Subcutaneous adipose tissue (tissue), 4 donors: ENCODE measurements around the gene JKAMP. TPM values are rescaled to one million over a fixed set of nuclear protein-coding genes. Genes with fewer than 3 reads are reported as not detected.

Experiments used
- total RNA-seq, 4 donors: library from RNA; depleted of rRNA; stranded (reverse); fragments of >200 nt; gene quantifications; one replicate each; pipeline ENCODE4 v1.1.0, GENCODE V29; 2016
- TF ChIP-seq, protein P1 (sequence below): fragments of 450-650 bp; IDR thresholded peaks from one replicate; pipeline ENCODE4 v1.5.1; 2016; ENCODE audit warnings: low read depth, mild to moderate bottlenecking, control low read depth, antibody characterized with exemption, moderate library complexity

The JKAMP gene
- total RNA-seq, 4 donors from 2014 or later: 30.1 to 90.6 (median 66.8) TPM

DNA sequence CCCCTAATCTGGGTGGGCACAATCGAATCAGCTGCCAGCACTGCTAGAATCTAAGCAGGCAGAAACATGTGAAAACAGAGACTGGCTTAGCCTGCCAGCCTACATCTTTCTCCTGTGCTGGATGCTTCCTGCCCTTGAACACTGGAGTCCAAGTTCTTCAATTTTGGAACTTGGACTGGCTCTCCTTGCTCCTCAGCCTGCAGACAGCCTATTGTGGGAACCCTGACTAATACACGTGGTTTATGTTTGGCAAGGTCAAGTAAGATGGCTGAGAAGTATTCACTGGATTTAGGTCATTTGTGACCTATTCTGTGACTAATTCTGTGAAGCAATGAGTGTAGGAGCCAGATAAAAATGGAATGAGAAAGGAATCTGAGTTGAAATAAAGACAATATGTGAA, 30.2 kb upstream of the JKAMP start:
- TF ChIP-seq, protein P1, sequence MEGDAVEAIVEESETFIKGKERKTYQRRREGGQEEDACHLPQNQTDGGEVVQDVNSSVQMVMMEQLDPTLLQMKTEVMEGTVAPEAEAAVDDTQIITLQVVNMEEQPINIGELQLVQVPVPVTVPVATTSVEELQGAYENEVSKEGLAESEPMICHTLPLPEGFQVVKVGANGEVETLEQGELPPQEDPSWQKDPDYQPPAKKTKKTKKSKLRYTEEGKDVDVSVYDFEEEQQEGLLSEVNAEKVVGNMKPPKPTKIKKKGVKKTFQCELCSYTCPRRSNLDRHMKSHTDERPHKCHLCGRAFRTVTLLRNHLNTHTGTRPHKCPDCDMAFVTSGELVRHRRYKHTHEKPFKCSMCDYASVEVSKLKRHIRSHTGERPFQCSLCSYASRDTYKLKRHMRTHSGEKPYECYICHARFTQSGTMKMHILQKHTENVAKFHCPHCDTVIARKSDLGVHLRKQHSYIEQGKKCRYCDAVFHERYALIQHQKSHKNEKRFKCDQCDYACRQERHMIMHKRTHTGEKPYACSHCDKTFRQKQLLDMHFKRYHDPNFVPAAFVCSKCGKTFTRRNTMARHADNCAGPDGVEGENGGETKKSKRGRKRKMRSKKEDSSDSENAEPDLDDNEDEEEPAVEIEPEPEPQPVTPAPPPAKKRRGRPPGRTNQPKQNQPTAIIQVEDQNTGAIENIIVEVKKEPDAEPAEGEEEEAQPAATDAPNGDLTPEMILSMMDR: no peak

GRCh38 chr14:59455411-59455810, 28.9 kb upstream of the JKAMP start:
- TF ChIP-seq, protein P1: no peak

- TF ChIP-seq, protein P1: no peak
Measured at GRCh38 chr14:59458486-59458885, 25.8 kb upstream of the JKAMP start.

GRCh38 chr14:59460378-59460777, 23.9 kb upstream of the JKAMP start:
- TF ChIP-seq, protein P1: no peak

- TF ChIP-seq, protein P1: no peak
Measured at GRCh38 chr14:59461891-59462290, 22.4 kb upstream of the JKAMP start.

GRCh38 chr14:59463787-59464485, 20.4 kb upstream of the JKAMP start:
- TF ChIP-seq, protein P1: no peak

DNA sequence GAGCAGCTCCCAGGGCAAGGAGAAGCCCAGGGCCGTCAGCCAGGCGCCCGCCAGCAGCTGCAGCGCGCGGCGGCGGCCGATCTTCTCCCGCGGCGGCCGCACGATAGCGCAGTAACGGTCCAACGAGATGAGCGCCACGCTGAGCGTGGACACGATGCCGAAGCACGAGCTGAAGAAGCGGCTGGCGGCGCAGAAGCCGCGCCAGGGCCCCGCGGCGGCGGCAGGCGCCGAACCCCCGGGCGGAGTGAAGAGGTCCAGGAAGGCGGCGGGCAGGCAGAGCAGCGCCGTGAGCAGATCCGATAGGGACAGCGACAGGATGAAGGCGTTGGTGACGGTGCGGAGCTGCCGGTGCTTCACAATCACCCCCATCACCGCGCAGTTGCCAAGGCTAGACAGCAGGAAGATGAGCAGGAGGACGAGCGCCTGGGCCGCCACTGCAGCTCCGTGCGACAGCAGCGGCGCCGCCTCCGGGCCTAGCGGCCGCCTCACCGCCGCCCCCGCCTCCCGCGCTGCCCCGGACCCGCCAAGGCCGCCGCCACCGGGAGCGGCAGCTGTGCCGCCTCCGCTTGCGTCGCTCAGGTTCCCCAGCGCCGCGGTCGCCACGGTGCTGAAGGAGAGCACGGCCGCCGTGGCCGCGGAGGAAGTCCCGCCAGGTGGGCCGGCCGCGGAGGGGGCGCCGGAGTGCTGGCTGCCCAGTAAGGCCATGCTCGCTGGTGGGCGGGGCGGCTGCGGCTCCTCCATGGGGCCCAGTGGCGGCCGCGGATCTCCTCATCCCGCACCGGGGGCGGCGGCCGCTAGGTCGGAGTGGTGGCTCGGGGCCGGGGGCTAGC, 19.6 kb upstream of the JKAMP start:
- TF ChIP-seq, protein P1: no peak
